Measurements from ENCODE around the gene NUMA1. TPM values are rescaled to one million over a fixed set of nuclear protein-coding genes. Genes with fewer than 3 reads are reported as not detected.

The NUMA1 gene
- total and polyA plus RNA-seq, 2 of the 13 experiments (the other 11 are each of a cell fraction or from before 2014, with no cell fraction given) = 57.3 to 60.2 TPM

GRCh38 chr11:72102946-72103753, 22.8 kb upstream of the NUMA1 start, which contains the start of gene LAMTOR1 (continued):
- TF ChIP-seq MLXIP (CRISPR knock-in tag; IDR thresholded peaks at IDR 0.05; ENCODE audit: borderline replicate concordance) (no peak), HIC2 (CRISPR knock-in tag; IDR thresholded peaks at IDR 0.05; ENCODE audit: low read depth) (no peak), ZSCAN21 (CRISPR knock-in tag; IDR thresholded peaks at IDR 0.05; ENCODE audit: borderline replicate concordance) (no peak), ZNF550 (CRISPR knock-in tag; IDR thresholded peaks at IDR 0.05; ENCODE audit: borderline replicate concordance) (no peak), ZNF460 (CRISPR knock-in tag; IDR thresholded peaks at IDR 0.05; ENCODE audit: borderline replicate concordance) (no peak), HNF4A (CRISPR knock-in tag; IDR thresholded peaks at IDR 0.05) (no peak), ZNF224 (CRISPR knock-in tag; IDR thresholded peaks at IDR 0.05) (peak; percentile 35; the same call in 1 of the 2 replicates), GMEB2 (CRISPR knock-in tag; IDR thresholded peaks at IDR 0.05; ENCODE audit: low read depth) (0 out of 2 replicates have a peak, but pooled peaks have one; percentile 51), ZNF136 (CRISPR knock-in tag; IDR thresholded peaks at IDR 0.05; ENCODE audit: low read depth) (no peak), HDAC1 (CRISPR knock-in tag; IDR thresholded peaks at IDR 0.05) (peak; percentile 61), SMC3 (IDR thresholded peaks at IDR 0.05; ENCODE audit: low read length) (no peak; the same call in 1 of the 2 replicates), KLF11 (CRISPR knock-in tag; IDR thresholded peaks at IDR 0.05) (no peak), ZNF44 (CRISPR knock-in tag; IDR thresholded peaks at IDR 0.05) (no peak), MXI1 (IDR thresholded peaks at IDR 0.05; ENCODE audit: borderline replicate concordance, low read depth, low read length) (peak; percentile 47; the same call in 1 of the 3 replicates), GATA4 (IDR thresholded peaks at IDR 0.05; ENCODE audit: borderline replicate concordance, low read depth) (no peak), ZNF776 (CRISPR knock-in tag; IDR thresholded peaks at IDR 0.05) (peak; percentile 88), HNRNPLL (IDR thresholded peaks at IDR 0.05; ENCODE audit: low read depth, low read length, poor library complexity, severe bottlenecking) (peak; percentile 46), POLR2A (IDR thresholded peaks at IDR 0.05; ENCODE audit: insufficient read depth in 1 of 2, low read depth in 2 of 2, low read length in 2 of 2) (peak; percentile 77 to 86), ZFP1 (CRISPR knock-in tag; IDR thresholded peaks at IDR 0.05) (no peak), ZNF878 (CRISPR knock-in tag; IDR thresholded peaks at IDR 0.05) (no peak)
- TF ChIP-seq, protein P1, sequence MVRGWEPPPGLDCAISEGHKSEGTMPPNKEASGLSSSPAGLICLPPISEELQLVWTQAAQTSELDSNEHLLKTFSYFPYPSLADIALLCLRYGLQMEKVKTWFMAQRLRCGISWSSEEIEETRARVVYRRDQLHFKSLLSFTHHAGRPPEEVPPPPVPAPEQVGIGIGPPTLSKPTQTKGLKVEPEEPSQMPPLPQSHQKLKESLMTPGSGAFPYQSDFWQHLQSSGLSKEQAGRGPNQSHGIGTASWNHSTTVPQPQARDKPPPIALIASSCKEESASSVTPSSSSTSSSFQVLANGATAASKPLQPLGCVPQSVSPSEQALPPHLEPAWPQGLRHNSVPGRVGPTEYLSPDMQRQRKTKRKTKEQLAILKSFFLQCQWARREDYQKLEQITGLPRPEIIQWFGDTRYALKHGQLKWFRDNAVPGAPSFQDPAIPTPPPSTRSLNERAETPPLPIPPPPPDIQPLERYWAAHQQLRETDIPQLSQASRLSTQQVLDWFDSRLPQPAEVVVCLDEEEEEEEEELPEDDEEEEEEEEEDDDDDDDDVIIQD (CRISPR knock-in tag; IDR thresholded peaks at IDR 0.05; ENCODE audit: low read depth) = peak; percentile 81; the same call in 1 of the 2 replicates
